ENCODE measurements around the gene RPLP2.
A peak's percentile ranks its signal among the peaks of the same experiment; 100 is the strongest.

Gene RPLP2

GRCh38 chr11:858053-858761 is 48.4 kb downstream of the RPLP2 start:
- peaks cover 0 to 37% (median 10%) of the 10 kb centered on the region in 4 donors for H3K4me1 ChIP-seq
- intact Hi-C loops (cut with DNase I; ENCODE audit: low total_unique reads) = no loop called here
- no peak for DNase-seq
- peaks cover 0 to 33% (median 10%) of the 10 kb centered on the region in 3 donors for H3K36me3 ChIP-seq
- no peak for TF ChIP-seq CTCF (IDR thresholded peaks at IDR 0.05)
- no peak overlapping the region for H3K27ac ChIP-seq
- H3K27me3 ChIP-seq = no peaks in the 10 kb centered on the region
- no peaks in the 10 kb centered on the region for H3K9me3 ChIP-seq
- no peak overlapping the region for H3K4me3 ChIP-seq

- DNase-seq = no peak
- Histone ChIP-seq H3K27ac (no peak overlapping the region), H3K36me3 (peaks cover 0 to 33% (median 17%) of the 10 kb centered on the region in 3 donors), H3K4me1 (peaks cover 0 to 37% (median 10%) of the 10 kb centered on the region in 4 donors), H3K4me3 (no peak overlapping the region), H3K27me3 (no peaks in the 10 kb centered on the region), H3K9me3 (no peaks in the 10 kb centered on the region)
- no peak for TF ChIP-seq CTCF (IDR thresholded peaks at IDR 0.05)
- intact Hi-C loops (cut with DNase I; ENCODE audit: low total_unique reads) = no loop called here
Observed at GRCh38 chr11:858762-859339, 49.1 kb downstream of the RPLP2 start.

GRCh38 chr11:859394-860131 is 49.8 kb downstream of the RPLP2 start:
- Histone ChIP-seq H3K27ac (peak overlapping the region in 1 of 2 donors; percentile 9), H3K27me3 (no peaks in the 10 kb centered on the region), H3K4me1 (peaks cover 0 to 37% (median 10%) of the 10 kb centered on the region in 4 donors), H3K4me3 (peak overlapping the region in 1 of 2 donors; percentile 21), H3K36me3 (peaks cover 0 to 33% (median 22%) of the 10 kb centered on the region in 3 donors), H3K9me3 (no peaks in the 10 kb centered on the region)
- no peak for TF ChIP-seq CTCF (IDR thresholded peaks at IDR 0.05)
- no peak for DNase-seq
- intact Hi-C loops (cut with DNase I; ENCODE audit: low total_unique reads) = no loop called here

- Histone ChIP-seq H3K4me1 (peaks cover 0 to 37% (median 10%) of the 10 kb centered on the region in 4 donors), H3K4me3 (no peak overlapping the region), H3K36me3 (peaks cover 0 to 39% (median 24%) of the 10 kb centered on the region in 3 donors), H3K9me3 (no peaks in the 10 kb centered on the region), H3K27me3 (no peaks in the 10 kb centered on the region), H3K27ac (peak overlapping the region in 1 of 2 donors; percentile 9)
- intact Hi-C loops (cut with DNase I; ENCODE audit: low total_unique reads) = no loop called here
- DNase-seq = no peak
- TF ChIP-seq CTCF (IDR thresholded peaks at IDR 0.05) = no peak
Observed at GRCh38 chr11:860234-861104, 50.7 kb downstream of the RPLP2 start.

- H3K4me1 ChIP-seq = peaks cover 0 to 34% (median 10%) of the 10 kb centered on the region in 4 donors
- intact Hi-C loops (cut with DNase I; ENCODE audit: low total_unique reads) = no loop called here
Observed at GRCh38 chr11:861105-861479, 51.3 kb downstream of the RPLP2 start.

More at GRCh38 chr11:861105-861479, 51.3 kb downstream of the RPLP2 start:
- Histone ChIP-seq H3K27me3 (no peaks in the 10 kb centered on the region), H3K36me3 (peaks cover 0 to 39% (median 30%) of the 10 kb centered on the region in 3 donors), H3K27ac (no peak overlapping the region), H3K9me3 (no peaks in the 10 kb centered on the region), H3K4me3 (no peak overlapping the region)
- no peak for DNase-seq
- no peak for TF ChIP-seq CTCF (IDR thresholded peaks at IDR 0.05)

Measured in tibial artery (tissue), 4 donors.